SK-MEL-5 (cell line): ENCODE measurements around the gene MYEOV. TPM values are rescaled to one million over a fixed set of nuclear protein-coding genes. Genes with fewer than 3 reads are reported as not detected.

Experiments
- DNase-seq: peaks from one replicate; pipeline ENCODE4 v3.0.0-alpha.2; 2016; ENCODE audit warnings: low read depth, low spot score
- in situ Hi-C: cut with HindIII; loops from 2 replicates; pipeline ENCODE4 v1.10.0; 2016; ENCODE audit warnings: low sequenced_read_pairs, high pct_unique_total_duplicates, low pct_unique_long_range_greater_than_20kb
- total RNA-seq: library from RNA; depleted of rRNA; stranded (reverse); fragments of >200 nt; shearing (Covaris generic); gene quantifications from 2 replicates; pipeline ENCODE4 v1.2.3, GENCODE V29; 2014

Gene MYEOV
- total RNA-seq, 1 experiment from 2014 or later: not detected

- no peak for DNase-seq
- in situ Hi-C loops: no loop called here
Measured at GRCh38 chr11:69307421-69307820, 13.5 kb downstream of the MYEOV start.

GRCh38 chr11:69307871-69308431, 14.0 kb downstream of the MYEOV start:
- in situ Hi-C loops: no loop called here
- DNase-seq: no peak

- in situ Hi-C loops: no loop called here
- no peak for DNase-seq
Measured at GRCh38 chr11:69308491-69308911, 14.5 kb downstream of the MYEOV start.

- in situ Hi-C loops: no loop called here
- no peak for DNase-seq
Measured at GRCh38 chr11:69308936-69309615, 15.1 kb downstream of the MYEOV start.

GRCh38 chr11:69309631-69310280, 15.8 kb downstream of the MYEOV start:
- no peak for DNase-seq
- in situ Hi-C loops: loop anchor here (10.0 kb wide), 1 partner anchor 345 kb away; no protein-coding TSS in a partner anchor

- DNase-seq: no peak
- in situ Hi-C loops: loop anchor here (10.0 kb wide), 1 partner anchor 344 kb away; no protein-coding TSS in a partner anchor
Measured at GRCh38 chr11:69310351-69310750, 16.4 kb downstream of the MYEOV start.

GRCh38 chr11:69310934-69311766, 17.2 kb downstream of the MYEOV start:
- no peak for DNase-seq
- in situ Hi-C loops: loop anchor here (10.0 kb wide), 1 partner anchor 344 kb away; no protein-coding TSS in a partner anchor

GRCh38 chr11:69311767-69312385, 17.9 kb downstream of the MYEOV start:
- DNase-seq: no peak
- in situ Hi-C loops: loop anchor here (10.0 kb wide), 1 partner anchor 343 kb away; no protein-coding TSS in a partner anchor

GRCh38 chr11:69312453-69313404, 18.8 kb downstream of the MYEOV start:
- in situ Hi-C loops: loop anchor here (10.0 kb wide), 1 partner anchor 342 kb away; no protein-coding TSS in a partner anchor
- DNase-seq: no peak

- DNase-seq: no peak
- in situ Hi-C loops: loop anchor here (10.0 kb wide), 1 partner anchor 341 kb away; no protein-coding TSS in a partner anchor
Measured at GRCh38 chr11:69313992-69314391, 20.0 kb downstream of the MYEOV start.

- in situ Hi-C loops: loop anchor here (10.0 kb wide), 1 partner anchor 340 kb away; no protein-coding TSS in a partner anchor
- DNase-seq: no peak
Measured at GRCh38 chr11:69314555-69314954, 20.6 kb downstream of the MYEOV start.

- no peak for DNase-seq
- in situ Hi-C loops: loop anchor here (5.0 to 10.0 kb wide), 2 partner anchors 50 to 338 kb away; no protein-coding TSS in a partner anchor
Measured at GRCh38 chr11:69316956-69317355, 23.0 kb downstream of the MYEOV start.

- DNase-seq: no peak
- in situ Hi-C loops: loop anchor here (5.0 to 10.0 kb wide), 2 partner anchors 50 to 337 kb away; no protein-coding TSS in a partner anchor
Measured at GRCh38 chr11:69317401-69318092, 23.6 kb downstream of the MYEOV start.

GRCh38 chr11:69318093-69318420, 24.1 kb downstream of the MYEOV start:
- DNase-seq: no peak
- in situ Hi-C loops: loop anchor here (5.0 to 10.0 kb wide), 2 partner anchors 49 to 337 kb away; no protein-coding TSS in a partner anchor

- no peak for DNase-seq
- in situ Hi-C loops: loop anchor here (5.0 to 10.0 kb wide), 2 partner anchors 48 to 335 kb away; no protein-coding TSS in a partner anchor
Measured at GRCh38 chr11:69319255-69320106, 25.5 kb downstream of the MYEOV start.
